Glutamatergic neuron (in vitro differentiated cells): Measurements from ENCODE around the gene SYTL1. TPM values are rescaled to one million over a fixed set of nuclear protein-coding genes. Genes with fewer than 3 reads are reported as not detected.

ENCODE experiments used
- DNase-seq: peaks from one replicate; pipeline ENCODE4 v3.0.0; 2022
- H3K27ac Mint-ChIP-seq: one replicate; pipeline ENCODE4 v1.8.0; 2020; ENCODE audit warnings: mild to moderate bottlenecking, mixed read lengths, inconsistent platforms; ENCODE audit not compliant: unreplicated experiment
- H3K27me3 Mint-ChIP-seq: one replicate; pipeline ENCODE4 v1.8.0; 2020; ENCODE audit warnings: mild to moderate bottlenecking, moderate library complexity, mixed read lengths, inconsistent platforms; ENCODE audit not compliant: unreplicated experiment
- H3K36me3 Mint-ChIP-seq: one replicate; pipeline ENCODE4 v1.8.0; 2020; ENCODE audit warnings: mild to moderate bottlenecking, mixed read lengths, inconsistent platforms; ENCODE audit not compliant: unreplicated experiment
- H3K4me1 Mint-ChIP-seq: one replicate; pipeline ENCODE4 v1.8.0; 2020; ENCODE audit warnings: mild to moderate bottlenecking, low read depth, mixed read lengths, inconsistent platforms; ENCODE audit not compliant: unreplicated experiment
- H3K4me3 Mint-ChIP-seq: one replicate; pipeline ENCODE4 v1.8.0; 2020; ENCODE audit warnings: mild to moderate bottlenecking, mixed read lengths, inconsistent platforms; ENCODE audit not compliant: unreplicated experiment
- H3K9me3 Mint-ChIP-seq: one replicate; pipeline ENCODE4 v1.8.0; 2020; ENCODE audit warnings: mild to moderate bottlenecking, moderate library complexity, mixed read lengths, inconsistent platforms; ENCODE audit not compliant: unreplicated experiment
- CTCF ChIP-seq: fragments of 200-600 bp; sonication (generic); IDR thresholded peaks from one replicate; pipeline ENCODE4 v1.5.0; 2021; ENCODE audit not compliant: partially characterized antibody, unreplicated experiment
- total RNA-seq: library from RNA; stranded (reverse); fragmentation: NEBNext Ultra II Directional; extraction: Animal tissue kit (Norgen Biotek cat#: 25700); gene quantifications from one replicate; pipeline ENCODE4 v1.2.1, GENCODE V29; 2021; ENCODE audit not compliant: unreplicated experiment

Gene SYTL1
- total RNA-seq, 1 donor from 2014 or later = 3.2 TPM

- TF ChIP-seq CTCF = no peak
- H3K9me3 Mint-ChIP-seq = peaks cover 3% of the 10 kb centered on the region
- H3K27me3 Mint-ChIP-seq = peaks cover 11% of the 10 kb centered on the region
- DNase-seq = no peak
- peaks cover 12% of the 10 kb centered on the region for H3K4me1 Mint-ChIP-seq
- no peak overlapping the region for H3K27ac Mint-ChIP-seq
- no peaks in the 10 kb centered on the region for H3K36me3 Mint-ChIP-seq
- no peak overlapping the region for H3K4me3 Mint-ChIP-seq
Measured at GRCh38 chr1:27363766-27364695, 22.2 kb downstream of the SYTL1 start.

- H3K27me3 Mint-ChIP-seq = peaks cover 9% of the 10 kb centered on the region
- H3K27ac Mint-ChIP-seq = no peak overlapping the region
- H3K4me3 Mint-ChIP-seq = peak overlapping the region; percentile 72
- peaks cover 11% of the 10 kb centered on the region for H3K4me1 Mint-ChIP-seq
- TF ChIP-seq CTCF = no peak
- H3K9me3 Mint-ChIP-seq = peaks cover 2% of the 10 kb centered on the region
- H3K36me3 Mint-ChIP-seq = no peaks in the 10 kb centered on the region
- DNase-seq = no peak
Measured at GRCh38 chr1:27364696-27365371, 23.0 kb downstream of the SYTL1 start.

DNA sequence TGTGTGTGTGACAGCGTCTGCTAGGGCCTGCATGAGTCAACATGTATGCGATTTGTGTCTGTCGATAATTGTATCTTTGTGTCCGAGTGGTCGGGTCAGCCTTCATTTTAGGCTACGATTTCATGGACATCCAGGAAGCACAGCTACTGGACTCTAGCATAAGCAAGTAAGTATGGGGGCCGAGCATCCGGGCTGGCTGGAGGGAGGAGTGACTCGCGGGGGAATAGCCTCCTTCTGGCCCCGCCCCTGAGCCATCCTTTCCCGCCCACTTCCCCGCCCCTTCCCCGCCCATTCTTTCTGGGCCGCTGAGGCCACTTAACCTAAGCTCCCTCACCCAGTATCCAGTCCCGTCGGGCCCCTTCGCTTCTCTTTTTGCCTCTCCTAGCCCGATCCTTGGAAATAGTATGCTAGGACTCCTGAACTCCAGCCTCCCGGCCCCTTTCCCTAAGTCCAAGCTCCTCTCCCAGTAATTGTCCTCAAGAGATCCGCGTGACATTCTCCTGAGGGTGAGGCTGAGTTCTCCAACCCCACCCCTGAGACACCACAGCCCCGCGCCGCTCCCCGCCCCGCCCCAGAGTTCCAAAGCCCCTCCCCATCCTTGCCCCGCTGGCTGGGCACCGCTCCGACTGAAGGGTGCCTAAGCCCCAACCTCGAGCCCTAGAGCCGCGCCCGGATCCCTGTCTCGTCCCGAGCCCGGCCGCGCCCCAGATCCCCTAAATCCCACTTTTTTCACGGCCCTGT lies 23.7 kb downstream of the SYTL1 start:
- H3K27me3 Mint-ChIP-seq = peaks cover 6% of the 10 kb centered on the region
- no peak for TF ChIP-seq CTCF
- H3K4me1 Mint-ChIP-seq = peaks cover 8% of the 10 kb centered on the region
- DNase-seq = peak; percentile 86
- H3K9me3 Mint-ChIP-seq = peaks cover 2% of the 10 kb centered on the region
- no peaks in the 10 kb centered on the region for H3K36me3 Mint-ChIP-seq
- peak overlapping the region; percentile 81 for H3K27ac Mint-ChIP-seq
- peak overlapping the region; percentile 85 for H3K4me3 Mint-ChIP-seq

GRCh38 chr1:27366113-27366410 lies 24.2 kb downstream of the SYTL1 start:
- Mint-ChIP-seq H3K27ac (peak overlapping the region; percentile 81), H3K27me3 (peaks cover 6% of the 10 kb centered on the region), H3K36me3 (no peaks in the 10 kb centered on the region), H3K9me3 (peaks cover 2% of the 10 kb centered on the region), H3K4me1 (peaks cover 8% of the 10 kb centered on the region), H3K4me3 (peak overlapping the region; percentile 85)
- TF ChIP-seq CTCF = no peak
- peak; percentile 89 for DNase-seq
